Measurements from ENCODE around the gene MEF2D.

- TF ChIP-seq POLR2A (IDR thresholded peaks at IDR 0.05) (no peak), CTCF (IDR thresholded peaks at IDR 0.05) (no peak)
These were observed 6.8 kb downstream of the MEF2D start for GRCh38 chr1:156493742-156494141.

Data from adrenal gland (tissue), 5 donors.